ENCODE data around the gene KDM7A.

Gene KDM7A

DNA sequence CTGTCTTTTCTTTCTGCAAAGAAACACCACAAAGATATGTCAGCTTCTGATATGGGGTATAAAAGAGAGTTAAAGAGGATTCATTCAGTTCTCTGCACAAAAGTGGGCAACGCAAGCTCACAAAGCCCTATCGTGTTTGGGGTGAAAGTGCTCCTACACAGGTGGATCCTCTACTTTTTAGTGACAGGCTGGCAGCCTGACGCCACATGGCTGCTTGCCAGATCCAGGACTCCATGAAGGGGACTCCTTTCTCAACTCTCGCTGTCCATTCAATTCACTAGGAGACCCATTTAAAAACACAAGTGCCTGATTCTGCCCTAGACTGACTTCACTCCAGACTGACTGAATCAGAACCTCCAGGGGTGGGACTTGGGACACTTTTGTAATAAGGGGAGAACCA is 122.0 kb downstream of the KDM7A start:
- no peak for DNase-seq (ENCODE audit: low read depth in 2 of 2)

DNA sequence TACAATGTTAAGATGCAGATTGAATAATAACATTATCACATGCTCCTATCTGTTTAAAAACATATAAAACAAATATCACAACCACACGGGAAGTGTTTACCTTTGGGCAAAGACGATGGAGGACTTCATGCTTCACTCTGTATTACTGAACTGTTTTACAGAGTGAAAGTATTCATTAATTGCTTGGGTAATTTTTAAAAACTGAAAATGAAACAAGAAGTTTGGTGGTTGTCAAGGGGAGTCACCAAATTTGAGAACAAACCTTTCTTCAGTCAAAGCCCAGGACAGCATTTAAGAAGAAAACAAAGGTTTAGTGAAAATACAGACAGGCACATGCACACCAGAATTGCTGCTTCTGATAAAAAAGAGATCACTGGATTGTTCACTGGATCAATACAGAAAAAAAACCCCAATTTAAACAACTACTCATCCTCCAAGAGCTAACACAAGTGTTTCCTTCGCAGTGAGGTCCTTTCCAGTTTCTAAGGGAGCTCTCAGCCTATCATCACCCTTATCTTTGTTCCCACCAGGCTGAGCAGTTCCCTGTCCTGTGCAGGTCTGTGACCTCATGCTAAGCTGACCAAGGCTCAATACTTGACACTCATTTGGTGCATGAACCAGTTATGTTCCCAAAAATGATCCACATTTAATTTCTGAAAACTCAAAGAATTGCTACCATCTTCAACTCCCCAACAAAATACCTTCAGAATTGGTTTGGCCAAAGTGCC is 122.8 kb downstream of the KDM7A start:
- DNase-seq (ENCODE audit: low read depth in 2 of 2) = no peak

DNA sequence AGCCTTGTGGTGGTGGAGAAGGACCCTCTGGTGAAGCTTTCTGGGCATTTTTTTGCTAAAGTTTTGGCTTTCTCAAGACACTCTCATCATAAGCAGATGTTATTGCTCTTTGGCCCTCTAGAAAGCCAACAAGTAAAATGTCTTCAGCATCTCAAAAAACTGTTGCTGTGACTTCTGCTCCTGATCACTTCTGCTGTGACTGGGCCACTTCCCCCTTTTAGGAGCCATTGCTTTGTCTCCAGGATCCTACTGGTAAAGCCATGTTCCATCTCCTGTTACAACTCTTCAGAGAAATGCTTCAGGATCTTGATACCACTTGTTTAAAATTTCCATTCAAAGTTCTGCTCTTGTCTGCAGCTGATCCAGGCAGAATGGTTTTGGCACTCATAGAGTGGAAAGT is 125.0 kb downstream of the KDM7A start:
- DNase-seq (ENCODE audit: low read depth in 2 of 2) = no peak

DNA sequence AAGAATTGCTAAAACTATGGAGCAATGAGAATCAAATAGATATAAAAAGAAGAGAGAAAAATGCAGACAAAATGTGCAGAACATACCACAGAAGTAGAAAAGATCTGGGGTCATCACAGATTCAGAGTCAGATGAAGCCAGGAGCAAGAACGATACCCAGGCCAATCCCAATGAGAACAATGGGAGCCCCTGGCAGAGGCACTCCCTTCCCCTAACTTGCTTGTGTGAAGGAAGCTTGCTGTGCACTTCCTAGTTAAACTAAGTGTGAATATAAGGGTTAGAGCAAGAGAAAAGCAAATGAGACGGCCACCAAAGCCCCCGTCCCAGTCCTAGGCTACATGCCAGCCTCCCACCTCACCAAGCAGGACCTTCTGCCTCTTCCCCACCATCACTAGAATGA is 126.7 kb downstream of the KDM7A start:
- no peak for DNase-seq (ENCODE audit: low read depth in 2 of 2)

- no peak for DNase-seq (ENCODE audit: low read depth in 2 of 2)
Observed at GRCh38 chr7:140049339-140050024, 127.3 kb downstream of the KDM7A start.

DNA sequence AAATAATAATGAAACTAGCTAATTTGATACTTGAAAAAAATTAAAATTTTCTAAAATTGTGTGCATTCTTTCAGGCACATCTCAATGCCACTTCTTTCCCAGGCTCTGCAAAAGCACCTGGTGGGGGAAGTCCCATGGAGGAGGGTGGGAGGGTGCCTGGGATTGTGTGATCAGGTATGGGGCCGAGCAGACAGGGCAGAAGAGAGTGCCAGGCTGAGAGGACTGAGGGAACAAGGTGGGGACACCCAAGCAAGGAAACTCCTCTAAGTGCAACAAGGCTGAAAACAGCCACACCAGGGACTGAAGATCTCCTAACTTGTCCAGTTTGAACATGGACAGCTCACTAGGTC is 127.8 kb downstream of the KDM7A start:
- no peak for DNase-seq (ENCODE audit: low read depth in 2 of 2)

- DNase-seq (ENCODE audit: low read depth in 2 of 2) = no peak
Observed at GRCh38 chr7:140048138-140048537, 128.6 kb downstream of the KDM7A start.

DNA sequence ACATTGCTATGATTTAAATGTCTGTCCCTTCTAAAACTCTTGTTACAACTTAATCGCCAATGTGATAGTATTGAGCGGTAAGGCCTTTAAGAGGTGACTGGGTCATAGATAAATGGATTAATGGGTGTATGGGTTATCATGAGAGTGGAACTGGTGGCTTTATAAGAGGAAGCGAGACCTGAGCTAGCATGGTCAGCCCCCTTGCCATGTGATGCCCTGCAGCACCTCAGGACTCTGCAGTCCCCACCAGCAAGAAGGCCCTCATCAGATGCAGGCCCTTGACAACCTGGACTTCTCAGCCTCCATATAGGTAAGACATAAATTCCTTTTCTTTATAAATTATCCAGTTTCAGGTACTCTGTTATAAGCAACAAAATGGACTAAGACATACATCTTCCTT is 129.6 kb downstream of the KDM7A start:
- no peak for DNase-seq (ENCODE audit: low read depth in 2 of 2)

- no peak for DNase-seq (ENCODE audit: low read depth in 2 of 2)
Observed at GRCh38 chr7:140045697-140046096, 131.1 kb downstream of the KDM7A start.

DNA sequence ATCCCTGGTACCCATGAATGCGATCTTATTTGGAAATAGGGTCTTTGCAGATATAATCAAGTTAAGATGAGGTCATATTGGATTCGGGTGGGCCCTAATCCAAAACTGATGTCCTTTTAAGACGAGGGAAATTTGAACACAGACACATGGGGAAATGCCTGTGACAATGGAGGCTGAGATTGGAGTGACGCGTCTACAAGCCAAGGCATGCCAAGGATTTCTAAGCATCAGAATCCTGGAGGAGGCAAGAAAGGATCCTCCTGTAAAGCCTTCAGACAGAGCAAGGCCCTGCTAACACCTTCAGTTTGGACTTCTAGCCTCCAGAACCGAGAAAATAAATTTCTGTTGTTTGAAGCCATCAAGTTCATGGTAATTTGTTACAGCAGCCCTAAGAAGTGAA is 132.5 kb downstream of the KDM7A start:
- DNase-seq (ENCODE audit: low read depth in 2 of 2) = no peak

DNA sequence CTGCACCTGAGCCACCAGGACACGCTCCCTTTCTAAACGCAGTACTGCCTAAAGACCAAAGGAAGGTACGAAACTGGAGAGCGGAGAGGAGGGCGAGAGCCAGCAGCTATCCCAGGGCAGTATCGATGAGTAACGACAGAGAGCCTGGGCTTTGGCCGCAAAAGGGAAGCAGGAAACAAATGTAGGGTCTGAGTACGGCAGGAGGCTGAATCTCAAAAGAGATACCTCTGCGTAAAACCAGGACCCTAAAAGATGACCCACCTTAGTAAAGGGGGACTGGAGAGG is 134.5 kb downstream of the KDM7A start:
- no peak for DNase-seq (ENCODE audit: low read depth in 2 of 2)

DNA sequence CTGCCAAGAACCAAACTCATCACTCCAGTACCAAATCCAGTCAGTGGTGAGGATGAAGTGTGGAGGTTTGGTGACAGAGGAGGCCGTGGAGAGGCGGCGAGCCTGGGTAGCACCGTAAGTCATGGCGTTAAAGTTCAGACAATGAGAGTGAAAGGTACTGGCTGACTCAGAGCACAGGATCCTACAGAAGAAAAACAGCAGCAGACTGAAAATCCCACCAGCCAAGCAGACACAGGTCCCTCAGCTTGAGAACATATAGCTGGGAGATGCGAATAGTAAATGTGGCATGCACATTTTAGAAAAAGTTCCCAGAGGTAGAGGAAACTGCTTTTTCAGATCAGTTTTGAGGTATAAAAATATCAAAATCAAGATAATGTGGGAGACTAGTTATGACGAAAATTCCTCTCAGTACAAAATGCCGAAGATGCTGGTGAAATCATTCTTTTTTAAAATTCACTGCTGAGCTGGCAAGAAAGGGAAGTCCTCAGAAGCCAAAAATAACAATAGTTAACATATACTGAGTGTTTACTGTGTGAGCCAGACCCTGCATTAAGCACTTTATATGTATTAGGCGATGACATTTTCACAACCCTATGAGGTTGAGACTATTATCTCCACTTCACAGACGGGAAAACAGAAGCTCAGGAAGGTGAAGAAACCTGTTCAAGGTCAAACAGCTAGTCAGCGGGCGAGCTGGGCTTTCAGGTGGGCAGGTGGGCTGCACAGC is 135.0 kb downstream of the KDM7A start:
- DNase-seq (ENCODE audit: low read depth in 2 of 2) = no peak

- no peak for DNase-seq (ENCODE audit: low read depth in 2 of 2)
Observed at GRCh38 chr7:140039896-140040295, 136.9 kb downstream of the KDM7A start.

DNA sequence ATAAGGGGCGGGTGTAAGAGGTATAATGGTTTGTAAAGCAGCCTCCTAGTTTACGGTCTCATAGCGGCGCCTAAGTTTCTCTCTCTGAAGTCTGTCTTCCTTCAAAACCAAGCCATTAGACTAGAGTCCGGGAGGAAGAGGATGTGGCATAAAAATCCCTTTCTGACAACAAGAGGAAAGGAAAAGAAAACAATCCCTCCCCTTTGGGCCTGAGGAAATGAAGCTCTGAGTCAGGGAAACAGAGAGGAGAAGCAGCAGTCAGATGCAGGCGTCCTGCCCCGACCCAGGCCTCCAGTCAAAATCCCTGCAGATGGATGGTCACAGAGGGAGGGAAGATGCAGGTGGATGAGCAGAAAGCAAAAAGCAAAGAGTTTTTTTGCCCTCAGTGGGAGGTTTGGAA is 137.7 kb downstream of the KDM7A start:
- no peak for DNase-seq (ENCODE audit: low read depth in 2 of 2)

DNA sequence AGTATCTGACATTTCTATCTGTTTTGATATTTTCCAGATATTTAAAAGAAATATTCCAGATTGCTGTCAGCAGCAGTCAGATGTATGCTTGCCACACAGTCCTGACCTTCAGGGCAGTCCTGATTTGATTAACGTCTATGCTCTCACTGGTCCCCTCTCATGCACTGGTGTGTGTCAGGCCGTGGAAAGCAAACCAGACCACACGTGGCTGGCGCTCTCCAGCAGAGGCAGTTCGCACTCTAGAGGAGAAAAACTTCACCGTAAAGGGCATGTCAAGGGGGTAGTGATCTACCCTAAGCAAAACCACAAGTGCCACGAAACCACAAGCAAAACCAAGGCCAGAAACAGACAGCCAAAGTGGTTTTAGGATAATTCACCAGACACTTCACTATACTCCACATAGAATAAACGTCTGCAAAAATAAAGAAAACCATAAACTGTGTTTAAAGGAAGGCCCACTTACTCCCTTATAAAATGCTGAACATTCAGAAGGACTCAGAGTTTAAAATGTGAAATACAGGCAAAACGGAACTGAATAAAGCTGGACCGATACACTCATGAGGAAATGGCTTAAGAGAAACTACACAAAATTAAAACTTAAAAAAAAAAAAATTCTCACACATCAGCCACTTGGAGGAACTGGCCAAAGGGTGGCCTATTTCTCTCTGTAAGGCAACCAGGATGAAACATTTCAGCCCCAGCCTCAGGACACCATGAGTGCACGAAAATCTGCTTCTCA is 140.4 kb downstream of the KDM7A start:
- no peak for DNase-seq (ENCODE audit: low read depth in 2 of 2)

- no peak for DNase-seq (ENCODE audit: low read depth in 2 of 2)
Observed at GRCh38 chr7:140035400-140036223, 141.2 kb downstream of the KDM7A start.

All from stimulated activated CD8-positive, alpha-beta memory T cell treated with anti-CD3 and anti-CD28 coated beads, Interleukin-15, amount 100 ng/mL, for 4 hours (primary cell).